HG03469 (cell line): ENCODE measurements around the gene PPP1R1C.
A peak's percentile ranks its signal among the peaks of the same experiment; 100 is the strongest.
"Not testable (repeated sequence)": the region's sequence is repeated elsewhere in the genome, so short reads cannot be mapped to it uniquely, and the experiment has no call there.

Experiments
- ATAC-seq: cut with Tn5 transposase; IDR thresholded peaks from one replicate; pipeline ENCODE4 v1.9.1; 2021; ENCODE audit warnings: mild to moderate bottlenecking, moderate library complexity, moderate number of reproducible peaks; ENCODE audit not compliant: unreplicated experiment

The PPP1R1C gene, protein sequence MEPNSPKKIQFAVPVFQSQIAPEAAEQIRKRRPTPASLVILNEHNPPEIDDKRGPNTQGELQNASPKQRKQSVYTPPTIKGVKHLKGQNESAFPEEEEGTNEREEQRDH

DNA sequence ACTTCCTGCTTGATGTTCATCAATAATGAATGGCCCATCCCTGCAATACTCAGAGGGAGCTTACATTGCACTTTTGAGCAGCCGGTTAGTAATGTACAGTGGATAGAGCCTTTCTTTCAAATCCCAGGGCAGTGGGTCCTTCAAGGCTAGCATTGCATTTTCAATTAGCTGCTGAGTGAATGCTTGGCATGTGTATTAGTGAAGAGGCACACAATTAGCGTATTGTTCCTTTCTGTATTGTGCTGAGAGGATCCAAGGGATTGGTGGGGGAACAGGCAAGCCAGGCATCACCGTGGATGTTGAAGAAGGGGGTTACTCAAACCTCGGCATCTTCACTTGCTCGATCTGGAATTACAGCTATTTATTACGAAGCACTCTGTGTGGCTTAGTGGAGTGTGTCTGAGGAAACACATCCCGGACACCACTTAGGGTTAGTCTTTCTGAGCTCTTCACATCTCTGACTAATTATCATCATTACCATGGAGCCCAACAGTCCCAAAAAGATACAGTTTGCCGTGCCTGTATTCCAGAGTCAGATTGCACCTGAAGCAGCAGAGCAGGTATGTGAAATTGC, at the start of gene PPP1R1C:
PPP1R1C (plus strand) TSS at position 222 of the 574 bp plus-strand sequence; CDS start at position 480, 258 bp downstream.
- no peak for ATAC-seq

DNA sequence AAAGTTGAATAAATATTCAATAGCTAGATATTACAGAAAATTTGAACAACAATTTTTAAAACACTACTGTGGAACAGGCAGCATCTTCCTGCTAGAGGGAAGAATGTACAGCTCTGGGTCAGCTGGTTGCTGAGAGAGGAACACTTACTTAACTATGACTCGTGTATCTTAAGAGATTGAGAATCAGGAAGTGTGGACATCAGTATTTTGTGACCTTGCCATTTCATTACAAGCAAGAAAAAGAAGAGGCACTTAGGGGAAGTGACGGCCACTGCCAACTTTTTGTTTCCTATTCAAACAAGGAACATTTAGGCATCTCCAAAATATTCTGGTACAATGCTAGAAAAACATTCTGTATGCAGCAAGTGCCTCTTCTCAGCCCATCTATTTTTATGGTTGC, 48.2 kb upstream of the PPP1R1C start:
- no peak for ATAC-seq

DNA sequence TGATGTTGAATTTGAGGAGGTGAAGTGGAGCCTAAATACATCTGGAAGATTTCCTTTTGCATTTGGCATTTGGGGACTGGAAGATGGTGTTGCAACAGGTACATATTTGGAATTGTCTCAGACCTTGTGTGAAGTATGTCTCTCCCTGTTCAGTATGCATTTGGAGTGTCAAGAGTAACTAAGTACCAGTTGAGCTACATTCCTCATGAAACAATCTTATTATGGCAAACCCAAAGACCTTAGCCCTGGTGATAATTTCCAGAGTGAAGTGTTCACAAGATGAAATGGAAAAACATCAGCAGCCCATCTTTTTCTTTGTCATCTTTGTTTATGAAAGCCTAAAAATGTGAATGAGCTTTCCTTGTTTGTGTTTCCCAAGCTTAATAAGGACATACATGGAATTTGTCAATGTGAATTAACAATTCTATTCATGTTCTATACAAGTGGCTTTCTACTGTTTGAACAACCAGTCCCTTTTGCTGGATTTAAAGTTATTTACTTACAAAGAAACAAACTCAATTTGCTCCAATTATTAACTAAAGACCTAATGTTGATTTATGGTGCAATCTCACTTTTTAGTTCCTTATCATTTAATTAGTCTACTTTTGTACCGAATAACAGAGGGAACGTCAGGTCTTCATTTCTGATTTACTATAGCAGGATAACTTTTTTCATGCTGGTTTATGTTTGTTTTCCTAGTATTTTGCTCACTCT, 42.1 kb upstream of the PPP1R1C start:
- no peak for ATAC-seq

DNA sequence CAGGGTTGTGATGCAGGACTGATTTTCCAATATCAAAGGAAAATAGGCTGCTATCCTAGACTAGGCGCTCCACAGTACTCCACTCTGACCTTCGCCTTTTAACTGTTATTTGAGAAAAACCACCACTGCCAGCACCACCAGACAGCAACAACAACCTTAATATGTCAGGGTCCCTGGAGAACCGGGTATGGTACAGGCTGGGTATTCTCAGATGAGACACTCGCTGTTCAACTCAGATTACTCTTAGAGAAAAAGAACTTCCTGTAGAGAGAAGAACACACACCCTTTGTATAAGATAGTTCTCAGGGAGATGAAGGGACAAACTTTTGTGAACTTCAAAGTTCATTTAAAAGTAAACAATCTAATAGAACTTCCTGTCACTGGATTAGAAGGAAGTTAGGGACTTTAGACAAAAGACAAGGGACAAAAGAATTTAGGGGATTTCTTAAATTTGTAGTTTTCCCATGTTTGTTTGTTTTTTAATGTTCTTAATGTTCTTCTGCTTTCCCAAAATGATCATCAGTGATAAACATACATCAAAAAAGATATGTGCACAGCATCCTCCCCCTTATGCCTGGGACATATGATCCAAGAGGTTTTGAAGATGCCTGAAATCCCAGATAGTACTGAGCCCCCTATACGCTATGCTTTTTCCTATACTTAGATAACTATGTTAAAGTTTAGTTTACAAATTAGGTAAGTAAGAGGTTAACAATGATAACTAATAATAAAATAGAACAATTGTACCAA, 41.3 kb upstream of the PPP1R1C start:
- no peak for ATAC-seq

DNA sequence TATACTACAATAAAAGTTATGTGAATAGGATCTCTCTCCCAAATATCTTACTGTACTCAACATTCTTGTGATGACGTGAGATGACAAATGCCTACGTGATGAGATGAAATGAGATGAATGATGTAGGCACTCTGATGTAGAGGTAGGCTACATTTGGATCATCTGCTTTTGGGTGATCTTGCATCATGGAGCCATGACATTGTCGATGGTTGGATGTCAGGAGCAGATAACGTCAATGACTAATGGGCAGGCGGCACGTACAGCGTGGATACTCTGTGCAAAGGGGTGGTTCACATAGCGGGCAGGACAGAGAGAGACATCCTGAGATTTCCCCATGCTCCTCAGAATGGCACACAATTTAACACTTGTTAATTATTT, 40.8 kb upstream of the PPP1R1C start:
- ATAC-seq, result no peak

DNA sequence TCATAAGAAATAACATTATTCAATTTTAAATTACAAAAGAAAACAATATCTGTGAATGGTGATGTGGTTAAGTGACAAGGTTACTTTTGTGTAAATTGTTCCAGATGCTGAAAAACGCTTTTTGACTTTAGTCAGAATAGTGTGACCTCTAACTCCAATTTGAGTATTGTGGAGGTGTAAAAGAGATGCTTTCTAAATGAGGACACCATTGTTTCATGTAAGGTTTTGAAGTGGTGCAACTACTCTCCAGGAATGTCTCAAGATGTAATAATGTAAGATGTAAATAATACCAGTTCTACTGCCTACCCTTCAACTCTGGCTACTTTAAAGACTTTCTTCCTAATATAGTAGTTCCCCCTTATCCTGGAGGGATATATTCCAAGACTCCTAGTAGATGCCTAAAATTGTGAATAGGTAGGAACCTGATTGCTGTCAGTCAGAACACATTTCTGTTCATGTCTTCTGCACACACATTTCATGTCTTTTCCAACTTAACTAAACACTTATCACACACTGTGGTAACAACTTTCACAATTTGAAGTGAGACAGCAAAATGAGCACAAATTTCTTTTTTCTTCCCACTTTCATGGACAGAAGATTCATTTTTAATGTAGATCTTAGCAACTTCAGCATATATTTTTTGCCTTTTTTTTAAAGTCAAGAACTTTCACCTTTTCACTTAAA, 39.1 kb upstream of the PPP1R1C start:
- no peak for ATAC-seq

DNA sequence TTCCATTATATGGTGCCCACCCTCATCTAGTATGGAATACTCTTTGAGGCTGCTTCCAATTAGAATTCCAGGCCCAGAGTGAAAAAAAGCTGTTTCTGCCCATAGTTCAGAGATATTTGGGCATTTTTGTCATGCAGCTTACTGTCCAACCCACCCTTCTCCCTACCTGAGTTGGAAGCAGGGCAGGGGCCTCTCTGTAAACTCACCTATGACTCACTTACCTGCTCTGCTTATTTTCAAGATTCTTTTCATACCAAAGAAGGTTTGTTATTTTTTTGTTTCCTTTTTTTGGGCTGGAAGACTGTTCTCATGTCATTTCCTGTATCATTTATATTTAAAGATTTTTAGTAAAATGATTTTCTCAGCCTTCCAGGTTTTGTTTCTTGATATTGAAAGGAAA, 38.4 kb upstream of the PPP1R1C start:
- no peak for ATAC-seq

DNA sequence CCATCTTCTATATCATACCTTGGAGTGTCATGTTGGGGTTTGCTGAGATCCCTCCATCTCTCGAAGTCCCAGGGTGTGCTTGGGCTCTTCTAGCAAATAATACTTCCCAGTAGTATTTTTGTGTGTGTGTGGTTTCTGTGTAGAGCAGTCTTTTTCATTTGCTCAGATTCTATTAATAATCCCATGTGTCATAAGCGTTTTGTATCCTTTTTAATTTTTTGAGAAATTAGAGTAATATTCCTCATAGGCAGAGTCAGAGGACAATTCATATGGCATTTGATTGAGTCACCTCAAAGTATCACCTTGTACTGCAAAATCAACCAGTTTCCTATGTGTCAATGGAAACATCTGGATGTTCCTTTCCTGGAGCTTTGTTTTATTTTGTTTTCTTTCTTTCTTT, 37.4 kb upstream of the PPP1R1C start:
- ATAC-seq, result no peak

DNA sequence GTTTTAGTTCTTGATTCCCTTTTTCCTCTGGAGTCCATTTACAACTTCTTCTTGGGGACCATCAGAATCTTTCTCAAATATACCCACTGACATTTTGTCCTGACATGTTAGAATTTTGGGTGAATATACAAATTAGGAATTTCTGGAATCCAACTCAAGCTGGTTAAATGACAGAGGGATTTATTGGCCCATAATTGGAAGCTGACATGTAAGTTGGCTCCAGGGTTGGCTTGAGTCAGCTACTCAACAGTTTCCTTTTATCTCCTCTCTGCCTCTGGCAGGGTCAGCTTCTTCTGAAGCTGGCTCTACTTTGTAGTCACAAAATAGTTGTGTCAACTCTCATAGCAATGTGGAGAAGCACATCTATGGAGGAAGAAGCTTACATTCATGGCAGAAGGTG, 36.6 kb upstream of the PPP1R1C start:
- ATAC-seq, result no peak

DNA sequence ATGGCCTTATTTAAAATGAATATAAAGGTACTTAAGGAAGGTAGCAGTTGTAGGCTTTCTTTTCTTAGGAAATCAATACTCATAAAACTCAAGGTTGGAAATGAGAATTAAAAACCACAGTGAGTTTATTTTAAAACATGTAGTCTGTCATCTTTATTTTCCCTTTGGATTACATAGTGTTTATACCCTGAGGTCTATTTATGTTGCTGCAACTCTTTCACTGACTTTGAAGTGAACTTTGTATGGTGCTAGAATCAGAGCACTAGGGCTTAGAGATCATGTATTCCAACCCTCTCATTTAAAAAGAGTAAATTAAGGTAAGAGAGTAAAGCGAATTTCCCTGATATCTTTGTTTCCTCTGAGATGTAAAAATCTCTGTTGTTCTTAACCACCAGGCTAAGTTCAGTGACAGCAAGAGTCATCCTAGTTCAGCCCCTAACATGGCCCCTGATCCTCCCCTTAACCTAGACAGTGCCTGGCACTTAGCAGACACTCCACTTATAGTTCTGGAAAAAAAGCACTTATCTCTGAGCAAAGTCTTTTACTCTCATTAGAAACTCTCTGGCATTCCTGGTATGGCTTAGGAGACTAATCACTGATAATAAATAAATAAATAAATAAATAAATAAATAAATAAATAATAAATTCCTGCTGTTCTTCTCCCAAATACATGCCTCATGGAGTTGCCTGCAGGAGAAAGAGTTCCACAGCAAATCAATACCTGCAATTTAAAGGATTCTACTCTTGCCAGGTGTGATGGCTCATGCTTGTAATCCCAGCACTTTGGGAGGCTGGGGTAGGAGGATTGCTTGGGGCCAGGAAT, 33.0 kb upstream of the PPP1R1C start:
- no peak for ATAC-seq

DNA sequence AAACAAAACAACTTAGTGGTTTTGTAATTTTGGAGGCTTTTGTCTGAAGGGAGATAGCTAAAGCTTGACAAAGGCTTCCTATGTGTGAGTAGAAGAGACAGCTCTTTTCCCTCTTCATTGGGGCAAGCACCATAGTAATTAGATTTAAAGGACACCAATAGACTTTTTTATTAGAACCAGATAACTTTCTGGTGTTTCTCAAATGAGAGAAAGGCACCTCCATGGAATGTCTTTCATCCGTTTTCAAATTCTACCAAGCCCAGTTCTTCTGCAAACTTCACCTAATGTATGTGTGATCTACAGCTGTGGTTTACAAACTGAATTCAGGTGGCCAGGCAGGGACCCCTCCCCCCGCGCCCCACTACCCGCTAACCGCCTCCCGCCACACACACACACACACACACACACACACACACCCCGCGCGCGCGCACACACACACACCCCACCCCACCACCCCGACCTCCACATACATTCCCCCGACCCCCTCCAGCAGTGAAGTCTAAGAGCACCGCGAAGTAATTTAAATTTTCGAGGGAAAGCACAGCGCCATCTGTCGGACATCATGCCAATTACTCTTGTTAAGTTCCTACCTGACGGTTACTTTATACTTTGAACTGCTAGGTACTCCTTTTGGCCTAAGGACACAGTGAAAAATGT, 31.6 kb upstream of the PPP1R1C start:
- peak; percentile 74 for ATAC-seq

DNA sequence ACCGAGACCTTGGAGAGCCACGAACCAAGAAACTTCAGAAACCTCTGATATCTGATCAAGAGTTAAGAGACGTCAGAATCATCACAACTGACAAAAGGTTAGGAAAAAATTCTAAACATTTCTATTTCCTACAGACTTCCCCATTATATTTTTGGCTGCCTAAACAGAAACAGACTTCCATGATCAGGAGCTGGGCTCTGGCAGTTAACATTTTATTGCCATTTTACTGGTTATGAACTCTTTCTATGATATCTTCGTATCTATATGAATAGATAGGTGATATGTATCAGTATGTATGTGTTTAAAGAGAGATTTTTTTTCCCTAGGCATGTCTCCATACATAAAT, 31.1 kb upstream of the PPP1R1C start:
- no peak for ATAC-seq

DNA sequence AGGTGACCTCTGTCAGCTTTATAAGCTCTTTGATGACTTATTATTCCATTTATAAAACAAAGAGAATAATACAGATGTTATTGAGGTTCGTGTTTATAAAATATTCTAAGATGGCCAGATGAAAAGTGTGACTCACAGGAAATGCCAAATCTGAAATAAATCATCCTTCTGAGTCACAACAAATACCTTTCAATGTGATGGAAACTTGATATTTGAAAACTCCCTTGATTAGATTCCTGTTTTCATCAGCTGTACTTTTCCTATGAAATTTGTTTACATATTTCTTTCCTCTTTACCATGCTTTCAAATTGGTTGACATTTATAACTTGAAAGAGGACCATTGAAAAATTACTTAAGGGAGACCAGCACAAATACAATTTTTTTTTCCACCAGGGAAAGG, 30.6 kb upstream of the PPP1R1C start:
- no peak for ATAC-seq

DNA sequence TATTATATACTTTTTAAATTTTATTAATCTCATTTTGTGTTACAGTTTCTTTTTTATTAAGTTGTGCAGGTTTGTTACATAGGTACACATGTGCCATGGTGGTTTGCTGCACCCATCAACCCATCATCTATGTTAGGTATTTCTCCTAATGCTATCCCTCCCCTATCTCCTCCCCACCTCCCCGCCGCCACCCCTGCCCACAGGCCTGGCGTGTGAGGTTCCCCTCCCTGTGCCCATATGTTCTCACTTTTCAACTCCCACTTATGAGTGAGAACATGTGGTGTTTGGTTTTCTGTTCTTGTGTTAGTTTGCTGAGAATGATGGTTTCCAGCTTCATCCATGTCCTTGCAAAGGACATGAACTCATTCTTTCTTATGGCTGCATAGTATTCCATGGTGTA, 29.8 kb upstream of the PPP1R1C start:
- not testable (repeated sequence) for ATAC-seq

DNA sequence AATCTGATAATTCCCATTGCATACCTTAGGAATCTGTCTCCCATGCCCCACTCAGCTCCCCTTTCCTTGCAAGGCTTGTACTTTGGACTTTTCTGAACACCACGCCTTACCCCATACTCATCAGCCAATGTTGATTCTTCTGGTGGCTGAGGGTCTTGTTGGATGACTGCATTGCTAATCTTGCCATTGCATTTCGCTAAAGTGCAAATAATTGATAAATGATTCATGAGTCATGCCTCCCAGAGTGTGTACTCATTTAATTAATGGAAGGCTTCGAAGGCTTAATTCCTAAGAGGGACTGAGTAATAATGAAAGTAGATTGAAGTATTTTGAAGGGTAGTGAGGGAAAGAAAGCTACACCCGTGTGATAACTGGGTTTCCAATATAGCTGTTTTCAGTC, 28.0 kb upstream of the PPP1R1C start:
- ATAC-seq, result no peak

DNA sequence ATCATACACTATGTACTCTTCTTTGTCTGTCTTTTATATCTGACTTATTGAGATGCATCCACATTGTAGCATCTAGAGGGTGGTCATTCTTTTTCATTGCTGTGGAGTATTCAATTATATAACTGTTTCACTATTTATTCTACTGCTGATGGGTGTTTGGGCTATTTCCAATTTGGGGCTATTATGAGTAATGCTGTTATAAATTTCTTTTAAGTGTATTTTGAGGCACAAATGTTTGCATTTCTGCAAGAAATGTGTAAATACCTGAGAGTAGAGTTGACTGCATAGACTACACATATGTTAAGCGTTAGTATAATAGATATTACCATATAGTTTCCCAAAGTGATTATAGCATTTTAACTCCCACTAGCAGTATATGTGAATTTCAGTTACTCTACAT, 26.9 kb upstream of the PPP1R1C start:
- ATAC-seq, result no peak

DNA sequence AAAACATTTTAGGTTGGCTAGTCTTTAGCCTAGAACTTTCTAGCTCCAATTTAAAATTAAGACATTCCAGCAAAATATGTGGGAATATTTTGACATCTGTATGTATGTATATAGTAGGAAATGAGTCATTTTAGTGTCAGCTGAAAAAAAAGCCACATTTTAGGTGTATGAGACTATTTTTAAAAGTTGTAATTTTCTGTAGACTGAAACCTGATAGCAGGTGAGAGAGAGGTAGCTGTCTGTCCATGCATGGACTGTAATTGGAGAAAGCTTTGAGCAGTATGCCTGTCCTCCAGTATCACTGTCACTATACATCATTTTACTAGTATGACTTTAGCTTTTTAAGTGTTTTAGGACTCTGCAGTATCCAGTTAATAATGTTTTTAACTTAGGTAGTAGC, 26.1 kb upstream of the PPP1R1C start:
- no peak for ATAC-seq

DNA sequence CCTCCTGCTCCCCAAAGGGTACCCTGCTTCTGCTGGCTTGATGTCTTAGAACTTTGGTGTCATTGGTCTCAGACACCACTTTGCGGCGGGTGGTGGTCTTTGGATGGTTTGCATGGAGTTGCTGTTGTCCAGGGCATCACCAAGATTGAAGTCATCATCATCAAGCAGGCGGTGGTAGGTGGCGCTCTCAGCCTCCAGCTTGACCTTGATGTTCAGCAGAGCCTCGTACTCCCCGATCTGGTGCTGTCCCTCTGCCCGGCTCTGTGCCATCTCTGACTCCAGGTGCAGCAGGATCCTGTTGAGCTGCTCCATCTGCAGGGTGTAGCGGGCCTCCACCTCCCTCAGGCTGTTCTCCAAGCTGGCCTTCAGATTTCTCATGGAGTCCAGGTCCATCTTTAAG, 24.5 kb upstream of the PPP1R1C start:
- not testable (repeated sequence) for ATAC-seq

DNA sequence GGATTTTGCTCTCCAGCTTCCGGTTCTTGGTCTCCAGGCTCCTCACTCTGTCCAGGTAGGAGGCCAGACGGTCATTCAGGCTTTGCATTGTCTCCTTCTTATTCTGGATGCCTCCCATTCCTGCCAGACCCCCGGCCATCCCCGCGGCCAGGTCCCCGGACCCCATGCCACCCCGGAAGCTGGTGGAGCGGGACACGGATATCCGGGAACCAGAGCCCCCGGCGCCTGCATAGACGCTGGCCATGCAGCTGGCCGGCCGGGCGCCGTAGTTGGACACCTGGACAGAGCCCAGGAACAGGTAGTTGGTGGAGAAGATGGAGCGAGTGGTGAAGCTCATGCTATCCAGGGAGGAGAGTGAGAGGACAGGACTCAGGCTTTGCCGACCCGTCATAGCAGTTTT, 23.5 kb upstream of the PPP1R1C start:
- no peak for ATAC-seq

DNA sequence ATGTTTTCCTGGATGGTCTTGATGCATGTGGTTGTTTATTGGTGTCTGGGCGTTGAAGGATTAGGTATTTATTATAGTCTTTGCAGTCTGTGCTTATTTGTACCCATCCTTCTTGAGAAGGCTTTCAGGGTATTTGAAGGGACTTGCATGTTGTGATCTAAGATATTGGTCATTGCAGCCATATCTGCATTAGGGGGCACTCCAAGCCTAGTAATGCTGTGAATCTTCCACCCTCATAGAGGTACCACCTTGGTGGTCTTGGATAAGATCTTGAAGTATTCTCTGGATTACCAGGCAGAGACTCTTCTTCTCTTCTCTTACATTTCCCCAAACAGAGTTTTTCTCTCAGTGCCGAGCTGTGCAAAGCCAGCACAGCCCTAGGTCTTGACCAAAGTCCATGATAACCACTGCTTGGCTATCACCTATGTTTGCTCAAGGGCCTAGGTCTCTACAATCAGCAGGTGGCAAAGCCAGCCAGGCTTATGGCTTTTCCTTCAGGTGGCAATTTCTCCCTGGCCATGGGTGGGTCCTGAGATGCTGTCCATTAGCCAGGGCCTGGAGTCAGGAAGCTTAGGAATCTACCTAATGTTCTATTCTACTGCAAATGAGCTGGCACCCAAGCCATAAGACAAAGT, 15.4 kb upstream of the PPP1R1C start:
- no peak for ATAC-seq
